ENCODE results near the gene C1orf50.

Gene C1orf50

DNA sequence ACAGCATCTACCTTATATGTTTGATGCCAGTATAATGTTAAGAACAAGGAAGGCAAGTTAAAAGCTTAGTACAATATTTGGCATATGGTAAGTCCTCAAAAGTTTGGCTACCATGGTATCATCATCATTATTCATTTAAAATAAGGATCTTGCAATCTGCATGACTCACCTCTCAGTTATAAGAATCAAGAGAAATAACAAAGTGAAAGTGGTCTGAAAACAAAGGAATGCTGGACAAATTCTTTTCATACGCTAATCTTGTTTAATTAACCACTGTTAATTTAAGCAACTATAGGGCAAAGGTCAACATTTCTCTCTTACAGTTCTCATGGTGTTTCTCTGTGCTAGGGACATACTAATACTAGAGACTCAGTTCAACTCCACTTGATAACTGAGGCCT is 14.0 kb upstream of the C1orf50 start:
- TF ChIP-seq SIN3A (IDR thresholded peaks at IDR 0.05; ENCODE audit: borderline replicate concordance, insufficient read depth, low read length) = no peak
- TF ChIP-seq FOXP2 (optimal IDR thresholded peaks at IDR 0.05; ENCODE audit: borderline replicate concordance, extremely low read depth, extremely low read length, insufficient read depth) = no peak
- TF ChIP-seq, protein P1, sequence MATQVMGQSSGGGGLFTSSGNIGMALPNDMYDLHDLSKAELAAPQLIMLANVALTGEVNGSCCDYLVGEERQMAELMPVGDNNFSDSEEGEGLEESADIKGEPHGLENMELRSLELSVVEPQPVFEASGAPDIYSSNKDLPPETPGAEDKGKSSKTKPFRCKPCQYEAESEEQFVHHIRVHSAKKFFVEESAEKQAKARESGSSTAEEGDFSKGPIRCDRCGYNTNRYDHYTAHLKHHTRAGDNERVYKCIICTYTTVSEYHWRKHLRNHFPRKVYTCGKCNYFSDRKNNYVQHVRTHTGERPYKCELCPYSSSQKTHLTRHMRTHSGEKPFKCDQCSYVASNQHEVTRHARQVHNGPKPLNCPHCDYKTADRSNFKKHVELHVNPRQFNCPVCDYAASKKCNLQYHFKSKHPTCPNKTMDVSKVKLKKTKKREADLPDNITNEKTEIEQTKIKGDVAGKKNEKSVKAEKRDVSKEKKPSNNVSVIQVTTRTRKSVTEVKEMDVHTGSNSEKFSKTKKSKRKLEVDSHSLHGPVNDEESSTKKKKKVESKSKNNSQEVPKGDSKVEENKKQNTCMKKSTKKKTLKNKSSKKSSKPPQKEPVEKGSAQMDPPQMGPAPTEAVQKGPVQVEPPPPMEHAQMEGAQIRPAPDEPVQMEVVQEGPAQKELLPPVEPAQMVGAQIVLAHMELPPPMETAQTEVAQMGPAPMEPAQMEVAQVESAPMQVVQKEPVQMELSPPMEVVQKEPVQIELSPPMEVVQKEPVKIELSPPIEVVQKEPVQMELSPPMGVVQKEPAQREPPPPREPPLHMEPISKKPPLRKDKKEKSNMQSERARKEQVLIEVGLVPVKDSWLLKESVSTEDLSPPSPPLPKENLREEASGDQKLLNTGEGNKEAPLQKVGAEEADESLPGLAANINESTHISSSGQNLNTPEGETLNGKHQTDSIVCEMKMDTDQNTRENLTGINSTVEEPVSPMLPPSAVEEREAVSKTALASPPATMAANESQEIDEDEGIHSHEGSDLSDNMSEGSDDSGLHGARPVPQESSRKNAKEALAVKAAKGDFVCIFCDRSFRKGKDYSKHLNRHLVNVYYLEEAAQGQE (IDR thresholded peaks at IDR 0.05; ENCODE audit: insufficient read depth in 1 of 2, low read depth in 2 of 2, low read length in 2 of 2) = no peak

DNA sequence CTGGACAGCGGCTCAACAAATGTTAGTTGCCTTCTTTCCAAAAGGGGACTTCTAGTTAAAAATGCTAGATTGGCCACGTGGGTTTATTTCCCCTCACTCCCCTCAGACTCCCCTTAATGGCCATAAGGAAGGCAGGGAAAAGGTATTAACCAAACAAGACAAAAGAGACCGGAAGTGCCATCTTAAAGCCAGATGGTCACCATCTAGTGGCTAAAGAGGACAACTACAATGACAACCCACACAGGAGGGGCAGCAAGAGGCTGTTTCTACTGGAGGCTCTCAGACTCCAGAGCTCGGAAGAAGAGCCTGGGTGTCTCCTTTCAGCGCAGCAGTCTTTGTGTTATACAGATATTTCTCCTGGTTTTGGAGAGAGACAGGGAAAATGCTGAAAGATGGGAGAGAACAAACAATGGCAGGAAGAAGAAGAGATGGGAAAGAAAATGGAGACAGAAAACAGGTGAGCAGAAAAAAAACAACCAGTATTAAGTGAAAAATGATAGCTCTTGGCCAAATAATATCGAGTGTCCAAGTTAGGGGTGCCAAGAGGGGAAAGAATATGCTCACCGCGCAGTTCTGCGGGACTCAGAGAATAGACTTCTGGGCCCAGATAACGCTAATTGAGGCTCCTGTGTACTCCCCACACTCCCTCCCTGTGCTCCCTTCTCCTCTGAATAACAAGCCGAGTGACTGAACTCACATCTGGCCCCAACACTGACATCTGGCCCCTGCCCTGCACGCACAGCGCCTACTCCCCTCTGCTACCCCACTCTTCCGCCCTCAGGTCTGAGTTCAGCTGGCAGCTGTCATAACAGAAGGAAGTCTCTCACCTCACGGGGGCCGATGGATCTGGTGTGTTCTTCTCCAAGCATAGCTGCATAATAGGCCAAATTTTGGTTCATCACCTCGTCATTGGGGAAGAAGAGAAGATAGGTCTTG is 9.8 kb upstream of the C1orf50 start:
- TF ChIP-seq, protein P1 (IDR thresholded peaks at IDR 0.05; ENCODE audit: insufficient read depth in 1 of 2, low read depth in 2 of 2, low read length in 2 of 2) = no peak
- TF ChIP-seq TAF1 (IDR thresholded peaks at IDR 0.05; ENCODE audit: borderline replicate concordance, insufficient read depth, low read length) (no peak), FOXP2 (optimal IDR thresholded peaks at IDR 0.05; ENCODE audit: borderline replicate concordance, extremely low read depth, extremely low read length, insufficient read depth) (no peak), POLR2AphosphoS5 (IDR thresholded peaks at IDR 0.05; ENCODE audit: low read depth, low read length) (no peak), SIN3A (IDR thresholded peaks at IDR 0.05; ENCODE audit: borderline replicate concordance, insufficient read depth, low read length) (no peak)

DNA sequence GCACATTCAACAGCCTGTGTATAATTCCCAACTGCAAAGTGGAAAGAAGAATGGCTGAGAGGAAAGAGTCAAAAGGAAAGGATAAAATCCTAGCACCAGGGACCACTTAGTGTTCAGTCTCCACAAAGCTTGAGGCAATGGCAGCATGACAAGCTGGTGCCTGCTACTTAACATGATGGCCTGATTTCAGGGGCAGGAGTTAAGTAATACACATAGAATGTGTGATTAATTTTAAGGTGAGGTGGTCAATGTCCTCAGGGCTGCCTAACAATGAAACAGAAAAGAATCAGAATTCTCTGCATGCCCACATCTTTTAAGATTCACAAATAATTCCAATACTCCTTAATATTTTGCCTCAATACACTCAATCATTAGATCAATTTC is 9.2 kb upstream of the C1orf50 start:
- no peak for TF ChIP-seq TAF1 (IDR thresholded peaks at IDR 0.05; ENCODE audit: borderline replicate concordance, insufficient read depth, low read length)
- TF ChIP-seq, protein P1 (IDR thresholded peaks at IDR 0.05; ENCODE audit: insufficient read depth in 1 of 2, low read depth in 2 of 2, low read length in 2 of 2) = no peak
- no peak for TF ChIP-seq FOXP2 (optimal IDR thresholded peaks at IDR 0.05; ENCODE audit: borderline replicate concordance, extremely low read depth, extremely low read length, insufficient read depth)
- no peak for TF ChIP-seq POLR2AphosphoS5 (IDR thresholded peaks at IDR 0.05; ENCODE audit: low read depth, low read length)
- no peak for TF ChIP-seq SIN3A (IDR thresholded peaks at IDR 0.05; ENCODE audit: borderline replicate concordance, insufficient read depth, low read length)

DNA sequence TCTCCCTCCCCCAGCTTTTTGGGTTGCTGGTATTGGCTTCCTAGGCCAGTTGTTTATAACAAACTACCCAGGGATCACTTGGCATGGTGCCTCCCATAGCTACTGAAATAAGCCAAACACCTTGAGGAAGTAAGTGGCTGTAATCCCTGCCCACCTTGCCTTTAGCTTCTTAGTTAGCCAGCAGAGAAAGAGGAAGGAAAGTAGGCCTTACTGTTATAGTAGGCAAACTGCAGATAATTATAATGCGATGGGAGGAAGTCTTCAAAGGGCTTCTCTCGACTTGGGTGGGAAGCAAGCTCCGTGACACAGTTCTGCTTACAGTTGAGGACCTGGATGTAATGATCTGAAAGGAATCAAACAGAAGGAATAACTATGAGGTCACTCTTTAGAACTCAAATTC is 8.4 kb upstream of the C1orf50 start:
- TF ChIP-seq TAF1 (IDR thresholded peaks at IDR 0.05; ENCODE audit: borderline replicate concordance, insufficient read depth, low read length) (no peak), POLR2AphosphoS5 (IDR thresholded peaks at IDR 0.05; ENCODE audit: low read depth, low read length) (no peak), SIN3A (IDR thresholded peaks at IDR 0.05; ENCODE audit: borderline replicate concordance, insufficient read depth, low read length) (no peak), FOXP2 (optimal IDR thresholded peaks at IDR 0.05; ENCODE audit: borderline replicate concordance, extremely low read depth, extremely low read length, insufficient read depth) (no peak)
- TF ChIP-seq, protein P1 (IDR thresholded peaks at IDR 0.05; ENCODE audit: insufficient read depth in 1 of 2, low read depth in 2 of 2, low read length in 2 of 2) = no peak

Data from PFSK-1 (cell line).